Transverse colon (tissue), 4 donors: ENCODE measurements around the gene B3GALT2. TPM values are rescaled to one million over a fixed set of nuclear protein-coding genes. Genes with fewer than 3 reads are reported as not detected.

Source experiments
- DNase-seq: peaks from one replicate; pipeline ENCODE4 v3.0.0-alpha.2; 2019
- H3K27ac ChIP-seq, 4 donors: fragments of 200-600 bp; sonication (generic); 2 replicates each; pipeline ENCODE4 v1.5.1; 2016 to 2018; ENCODE audit warnings: inconsistent platforms in 4 of 4
- H3K27me3 ChIP-seq: fragments of 200-600 bp; sonication (generic); 2 replicates; pipeline ENCODE4 v1.5.1; 2017; ENCODE audit warnings: inconsistent platforms
- H3K36me3 ChIP-seq, 4 donors: fragments of 200-600 bp; sonication (generic); 2 replicates each; pipeline ENCODE4 v1.5.1; 2017 to 2019; ENCODE audit warnings: inconsistent platforms in 4 of 4
- H3K4me1 ChIP-seq, 4 donors: fragments of 200-600 bp; sonication (generic); 2 replicates each; pipeline ENCODE4 v1.5.1; 2017 to 2020; ENCODE audit warnings: inconsistent platforms in 4 of 4
- H3K4me3 ChIP-seq, 4 donors: fragments of 200-600 bp; sonication (generic); 1 replicate in 1 of 4; 2 replicates in 3 of 4; pipeline versions ENCODE4 v1.5.1 to v1.6.1; 2017 to 2019; ENCODE audit warnings: inconsistent platforms in 4 of 4
- H3K9me3 ChIP-seq, 2 donors: fragments of 200-600 bp; sonication (generic); 2 replicates each; pipeline ENCODE4 v1.5.1; 2017 to 2019; ENCODE audit warnings: inconsistent platforms in 2 of 2
- EP300 ChIP-seq: sonication (generic); formaldehyde crosslinking; IDR thresholded peaks from one replicate; pipeline ENCODE4 v1.6.1; 2017; ENCODE audit warnings: antibody characterized with exemption, low read depth
- POLR2A ChIP-seq: fragments of 450-650 bp; IDR thresholded peaks from one replicate; pipeline ENCODE4 v1.6.1; 2016; ENCODE audit warnings: antibody characterized with exemption, mild to moderate bottlenecking, moderate library complexity
- POLR2AphosphoS5 ChIP-seq, 3 donors: sonication (generic); formaldehyde crosslinking; IDR thresholded peaks; one replicate each; pipeline ENCODE4 v1.6.1; 2016; ENCODE audit warnings: antibody characterized with exemption in 3 of 3
- WGBS, 2 donors: methylation state at CpG; one replicate each; pipeline ENCODE4 v1.1.5; 2018; ENCODE audit warnings: low coverage in 1 of 2; 5-methylcytosine and 5-hydroxymethylcytosine counted together
- in situ Hi-C, 4 donors: fragments of 200-750 bp; cut with MboI; loops; one replicate each; pipeline versions ENCODE4 v1.15.0 to v1.15.1; 2017; ENCODE audit warnings: low sequenced_read_pairs in 3 of 4, low pct_ligation_motif_present in 1 of 4, low pct_unique_long_range_greater_than_20kb in 1 of 4
- intact Hi-C: fragments of 100-400 bp; cut with DNase I; formaldehyde crosslinking; loops from one replicate; pipeline ENCODE4 v1.15.1; 2023; ENCODE audit warnings: low total_unique reads
- small RNA-seq, 4 donors: library from RNA; depleted of rRNA; stranded (forward); fragments of <200 nt; gene quantifications; one replicate each; pipeline ENCODE3, GENCODE V24; 2016
- total RNA-seq, 4 donors: library from RNA; depleted of rRNA; stranded (reverse); fragments of >200 nt; gene quantifications; one replicate each; pipeline ENCODE4 v1.1.0, GENCODE V29; 2016
- TF ChIP-seq, protein P1 (sequence below), 5 experiments: fragments of 200-600 bp in 3 of 5; fragments of 450-650 bp in 2 of 5; sonication (generic) in 3 of 5; IDR thresholded peaks; 1 replicate in 2 of 5; 2 replicates in 3 of 5; pipeline ENCODE4 v1.5.1; 2016 to 2017; ENCODE audit warnings: antibody characterized with exemption in 5 of 5, inconsistent platforms in 3 of 5, mild to moderate bottlenecking in 2 of 5, moderate library complexity in 1 of 5

Gene B3GALT2
- total RNA-seq, 4 donors from 2014 or later, result 0.20 to 0.82 (median 0.64) TPM; not detected in 1

DNA sequence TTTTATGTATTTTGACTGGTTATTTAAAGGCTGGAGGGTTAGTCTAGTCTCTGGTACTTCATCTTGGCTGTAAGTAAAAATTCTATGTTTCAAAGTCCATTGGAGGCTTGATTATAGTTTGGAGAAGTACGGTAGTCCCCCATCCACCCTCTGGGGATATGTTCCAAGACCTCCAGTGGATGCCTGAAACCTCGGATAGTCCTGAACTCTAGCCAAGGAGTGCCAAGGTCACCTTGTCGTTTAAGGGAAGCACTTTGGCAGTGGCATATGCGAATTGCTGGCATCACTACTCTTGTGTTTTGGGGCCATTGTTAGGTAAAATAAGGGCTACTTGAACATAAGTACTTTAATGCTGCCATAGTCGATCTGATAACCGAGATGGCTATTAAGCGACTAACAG, 46.2 kb downstream of the B3GALT2 start:
- in situ Hi-C loops, result no loop called here
- no peaks in the 10 kb centered on the region for H3K4me1 ChIP-seq
- intact Hi-C loops, result no loop called here
- H3K9me3 ChIP-seq, result no peaks in the 10 kb centered on the region
- TF ChIP-seq POLR2AphosphoS5 (IDR thresholded peaks at IDR 0.05) (no peak), EP300 (no peak), POLR2A (no peak)
- TF ChIP-seq, protein P1, sequence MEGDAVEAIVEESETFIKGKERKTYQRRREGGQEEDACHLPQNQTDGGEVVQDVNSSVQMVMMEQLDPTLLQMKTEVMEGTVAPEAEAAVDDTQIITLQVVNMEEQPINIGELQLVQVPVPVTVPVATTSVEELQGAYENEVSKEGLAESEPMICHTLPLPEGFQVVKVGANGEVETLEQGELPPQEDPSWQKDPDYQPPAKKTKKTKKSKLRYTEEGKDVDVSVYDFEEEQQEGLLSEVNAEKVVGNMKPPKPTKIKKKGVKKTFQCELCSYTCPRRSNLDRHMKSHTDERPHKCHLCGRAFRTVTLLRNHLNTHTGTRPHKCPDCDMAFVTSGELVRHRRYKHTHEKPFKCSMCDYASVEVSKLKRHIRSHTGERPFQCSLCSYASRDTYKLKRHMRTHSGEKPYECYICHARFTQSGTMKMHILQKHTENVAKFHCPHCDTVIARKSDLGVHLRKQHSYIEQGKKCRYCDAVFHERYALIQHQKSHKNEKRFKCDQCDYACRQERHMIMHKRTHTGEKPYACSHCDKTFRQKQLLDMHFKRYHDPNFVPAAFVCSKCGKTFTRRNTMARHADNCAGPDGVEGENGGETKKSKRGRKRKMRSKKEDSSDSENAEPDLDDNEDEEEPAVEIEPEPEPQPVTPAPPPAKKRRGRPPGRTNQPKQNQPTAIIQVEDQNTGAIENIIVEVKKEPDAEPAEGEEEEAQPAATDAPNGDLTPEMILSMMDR (IDR thresholded peaks at IDR 0.05), result no peak
- 82% methylated on average over 7 of the region's 7 CpGs; no CpG with 5 or more reads in 1 of the 2 donors for WGBS, 2 donors
- no peak overlapping the region for H3K27ac ChIP-seq
- no peak overlapping the region for H3K4me3 ChIP-seq
- no peak for DNase-seq
- H3K36me3 ChIP-seq, result peaks cover 0 to 66% (median 4%) of the 10 kb centered on the region in 4 donors
- H3K27me3 ChIP-seq, result no peaks in the 10 kb centered on the region

DNA sequence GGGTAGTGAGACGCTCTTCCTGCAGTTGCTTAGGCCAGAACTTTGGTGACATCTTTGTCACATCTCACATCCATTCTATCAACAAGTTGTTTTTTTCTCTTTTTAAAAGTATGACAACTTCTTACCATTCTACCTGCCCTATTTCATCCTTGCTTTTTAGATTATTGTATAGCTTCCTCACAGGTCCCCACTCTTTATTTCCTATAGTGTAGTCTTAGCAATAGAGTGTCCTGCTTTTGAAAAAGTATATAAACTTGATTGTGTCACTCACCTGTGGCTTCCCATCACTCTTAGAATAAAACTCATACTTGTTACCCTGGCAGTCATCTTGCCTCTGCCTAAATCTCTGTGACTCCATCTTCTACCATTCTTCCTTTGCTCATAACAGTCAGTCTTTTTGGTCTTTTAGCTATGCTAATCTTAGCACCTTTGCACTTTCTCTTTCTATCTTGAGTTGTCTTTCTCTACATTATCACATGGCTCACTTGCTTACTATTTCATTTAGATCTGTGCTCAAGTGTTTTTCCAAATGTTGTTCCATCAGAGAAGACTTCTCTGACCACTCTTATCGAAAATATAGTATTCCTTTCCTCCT, 55.0 kb downstream of the B3GALT2 start:
- Histone ChIP-seq H3K9me3 (no peaks in the 10 kb centered on the region), H3K4me1 (peaks cover 0 to 5% (median 0%) of the 10 kb centered on the region in 4 donors), H3K27me3 (no peaks in the 10 kb centered on the region), H3K4me3 (no peak overlapping the region), H3K27ac (no peak overlapping the region), H3K36me3 (peaks cover 0 to 46% (median 11%) of the 10 kb centered on the region in 4 donors)
- WGBS, 2 donors, result 97 to 100% methylated on average over 2 of the region's 2 CpGs
- DNase-seq, result no peak
- in situ Hi-C loops, result no loop called here
- TF ChIP-seq POLR2AphosphoS5 (IDR thresholded peaks at IDR 0.05) (no peak), POLR2A (no peak), EP300 (no peak)
- TF ChIP-seq, protein P1 (IDR thresholded peaks at IDR 0.05), result no peak
- intact Hi-C loops, result no loop called here

Small RNA genes lying within 50 kb of the gene (small RNA-seq; reads per million reads assigned to genes)
- 0 to 0.18 (median 0) reads per million in 4 donors for gene MIR1278

Other genes with a start within 250 kb of the B3GALT2 start
- gene UCHL5, start 127.3 kb downstream of the B3GALT2 start, total RNA-seq, result 10 to 100 TPM; 13.7 to 35.0 (median 26.0) TPM
- gene RO60, start 127.0 kb downstream of the B3GALT2 start, total RNA-seq, result 10 to 100 TPM; 11.6 to 67.2 (median 62.4) TPM
- 1 to 10 TPM in 3 of 4 donors, under 1 TPM in 1; 0.40 to 8.3 (median 3.7) TPM for gene GLRX2, start 81.2 kb downstream of the B3GALT2 start, total RNA-seq
- gene CDC73, start 64.6 kb downstream of the B3GALT2 start, total RNA-seq, result 100 to 1,000 TPM in 1 of 4 donors, 10 to 100 TPM in 3; 26.2 to 208 (median 54.6) TPM